Progenitor cell of endocrine pancreas (in vitro differentiated cells): ENCODE measurements around the gene CUEDC1. TPM values are rescaled to one million over a fixed set of nuclear protein-coding genes. Genes with fewer than 3 reads are reported as not detected.

Source experiments
- DNase-seq: peaks from one replicate; pipeline ENCODE4 v3.0.0; 2021; ENCODE audit warnings: low spot score; ENCODE audit not compliant: unreplicated experiment
- H3K27ac Mint-ChIP-seq: 2 replicates; pipeline ENCODE4 v1.8.0; 2021; ENCODE audit warnings: mild to moderate bottlenecking, moderate library complexity, mixed read lengths
- H3K27me3 Mint-ChIP-seq: 2 replicates; pipeline ENCODE4 v1.8.0; 2021; ENCODE audit warnings: mixed read lengths
- H3K36me3 Mint-ChIP-seq: 2 replicates; pipeline ENCODE4 v1.8.0; 2022; ENCODE audit warnings: mixed read lengths; ENCODE audit not compliant: insufficient read depth
- H3K4me1 Mint-ChIP-seq: 2 replicates; pipeline ENCODE4 v1.8.0; 2021; ENCODE audit warnings: low read depth, mixed read lengths
- H3K4me3 Mint-ChIP-seq: 2 replicates; pipeline ENCODE4 v1.8.0; 2021; ENCODE audit warnings: low read depth, mild to moderate bottlenecking, moderate library complexity, mixed read lengths
- H3K9me3 Mint-ChIP-seq: 2 replicates; pipeline ENCODE4 v1.8.0; 2021; ENCODE audit warnings: low read depth, mixed read lengths
- total RNA-seq: library from RNA; stranded (reverse); gene quantifications from 2 replicates; pipeline ENCODE4 v1.2.1, GENCODE V29; 2021
- TF ChIP-seq, protein P1 (sequence below): fragments of 200-600 bp; sonication (generic); IDR thresholded peaks from one replicate; pipeline ENCODE4 v1.5.0; 2021; ENCODE audit warnings: antibody characterized with exemption, mild to moderate bottlenecking; ENCODE audit not compliant: unreplicated experiment

The CUEDC1 gene
- total RNA-seq, 1 donor from 2014 or later: 30.8 TPM

DNA sequence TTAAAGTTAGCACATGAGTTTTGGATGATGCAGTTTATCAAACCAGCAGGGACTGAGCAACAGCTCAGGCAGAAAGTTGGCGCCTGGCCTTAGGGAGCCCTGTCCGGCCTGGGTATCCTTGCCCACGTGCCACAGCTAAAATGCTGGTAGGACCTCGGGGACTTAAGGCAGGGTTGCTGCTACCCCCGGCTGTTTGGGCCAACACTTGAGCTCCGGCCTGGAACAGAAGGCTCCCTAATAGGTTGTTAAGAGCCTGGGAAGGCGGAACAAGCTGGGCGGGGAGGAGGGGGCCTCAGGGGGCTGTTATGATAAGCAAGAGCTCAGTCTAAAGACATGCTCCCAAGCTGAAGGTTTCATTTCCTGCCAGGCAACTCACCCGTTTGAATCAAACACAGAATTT lies 39.7 kb downstream of the CUEDC1 start:
- TF ChIP-seq, protein P1, sequence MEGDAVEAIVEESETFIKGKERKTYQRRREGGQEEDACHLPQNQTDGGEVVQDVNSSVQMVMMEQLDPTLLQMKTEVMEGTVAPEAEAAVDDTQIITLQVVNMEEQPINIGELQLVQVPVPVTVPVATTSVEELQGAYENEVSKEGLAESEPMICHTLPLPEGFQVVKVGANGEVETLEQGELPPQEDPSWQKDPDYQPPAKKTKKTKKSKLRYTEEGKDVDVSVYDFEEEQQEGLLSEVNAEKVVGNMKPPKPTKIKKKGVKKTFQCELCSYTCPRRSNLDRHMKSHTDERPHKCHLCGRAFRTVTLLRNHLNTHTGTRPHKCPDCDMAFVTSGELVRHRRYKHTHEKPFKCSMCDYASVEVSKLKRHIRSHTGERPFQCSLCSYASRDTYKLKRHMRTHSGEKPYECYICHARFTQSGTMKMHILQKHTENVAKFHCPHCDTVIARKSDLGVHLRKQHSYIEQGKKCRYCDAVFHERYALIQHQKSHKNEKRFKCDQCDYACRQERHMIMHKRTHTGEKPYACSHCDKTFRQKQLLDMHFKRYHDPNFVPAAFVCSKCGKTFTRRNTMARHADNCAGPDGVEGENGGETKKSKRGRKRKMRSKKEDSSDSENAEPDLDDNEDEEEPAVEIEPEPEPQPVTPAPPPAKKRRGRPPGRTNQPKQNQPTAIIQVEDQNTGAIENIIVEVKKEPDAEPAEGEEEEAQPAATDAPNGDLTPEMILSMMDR: no peak
- H3K27ac Mint-ChIP-seq: peak overlapping the region; percentile 90
- no peak for DNase-seq
- H3K4me1 Mint-ChIP-seq: peaks cover 55% of the 10 kb centered on the region
- no peaks in the 10 kb centered on the region for H3K9me3 Mint-ChIP-seq
- no peak overlapping the region for H3K4me3 Mint-ChIP-seq
- no peaks in the 10 kb centered on the region for H3K36me3 Mint-ChIP-seq
- H3K27me3 Mint-ChIP-seq: no peaks in the 10 kb centered on the region

DNA sequence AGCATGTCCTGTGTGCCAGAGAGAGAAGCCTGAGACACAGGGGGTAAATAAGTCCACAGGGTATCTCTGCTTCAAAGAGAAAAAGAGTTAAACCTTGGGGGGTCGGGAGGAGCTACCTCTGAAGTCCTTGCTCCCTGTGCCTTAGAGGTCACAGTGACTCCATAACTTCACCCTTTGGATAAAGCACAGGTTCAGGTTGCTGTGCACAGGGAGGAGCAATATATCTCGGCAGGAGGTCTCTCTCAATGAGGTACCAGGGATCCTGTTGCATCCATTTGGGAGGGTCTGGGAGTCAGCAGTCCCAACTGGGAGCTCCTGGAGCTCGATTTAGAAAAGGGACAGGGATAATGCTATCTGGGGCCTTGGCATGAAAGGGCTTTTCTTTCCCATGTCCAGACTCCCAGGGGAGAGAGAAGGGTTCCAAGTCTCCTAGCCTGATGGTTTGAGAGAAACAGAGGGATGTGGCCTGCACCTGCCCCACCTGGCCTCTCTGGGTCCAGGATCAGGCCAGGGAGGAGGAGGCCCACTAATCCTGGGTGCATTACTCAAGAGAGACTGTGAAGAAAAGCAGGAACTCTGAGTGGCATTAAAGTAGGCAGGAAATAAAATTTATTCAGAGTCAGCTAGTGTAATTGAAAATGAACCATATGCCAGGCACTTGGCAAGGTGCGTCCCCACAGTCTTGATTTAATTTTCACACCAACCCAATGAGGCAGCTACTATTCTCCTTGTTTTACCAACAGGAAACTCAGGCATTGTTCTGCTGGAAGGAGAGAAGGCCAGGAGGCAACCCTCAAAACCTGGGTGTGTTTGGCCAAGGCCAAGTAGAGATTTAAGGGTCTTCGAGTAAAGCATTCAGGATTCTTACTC lies 40.7 kb downstream of the CUEDC1 start:
- H3K36me3 Mint-ChIP-seq: no peaks in the 10 kb centered on the region
- H3K4me3 Mint-ChIP-seq: no peak overlapping the region
- peaks cover 58% of the 10 kb centered on the region for H3K4me1 Mint-ChIP-seq
- no peaks in the 10 kb centered on the region for H3K27me3 Mint-ChIP-seq
- peak overlapping the region; percentile 62 for H3K27ac Mint-ChIP-seq
- no peaks in the 10 kb centered on the region for H3K9me3 Mint-ChIP-seq
- no peak for DNase-seq
- TF ChIP-seq, protein P1: no peak

DNA sequence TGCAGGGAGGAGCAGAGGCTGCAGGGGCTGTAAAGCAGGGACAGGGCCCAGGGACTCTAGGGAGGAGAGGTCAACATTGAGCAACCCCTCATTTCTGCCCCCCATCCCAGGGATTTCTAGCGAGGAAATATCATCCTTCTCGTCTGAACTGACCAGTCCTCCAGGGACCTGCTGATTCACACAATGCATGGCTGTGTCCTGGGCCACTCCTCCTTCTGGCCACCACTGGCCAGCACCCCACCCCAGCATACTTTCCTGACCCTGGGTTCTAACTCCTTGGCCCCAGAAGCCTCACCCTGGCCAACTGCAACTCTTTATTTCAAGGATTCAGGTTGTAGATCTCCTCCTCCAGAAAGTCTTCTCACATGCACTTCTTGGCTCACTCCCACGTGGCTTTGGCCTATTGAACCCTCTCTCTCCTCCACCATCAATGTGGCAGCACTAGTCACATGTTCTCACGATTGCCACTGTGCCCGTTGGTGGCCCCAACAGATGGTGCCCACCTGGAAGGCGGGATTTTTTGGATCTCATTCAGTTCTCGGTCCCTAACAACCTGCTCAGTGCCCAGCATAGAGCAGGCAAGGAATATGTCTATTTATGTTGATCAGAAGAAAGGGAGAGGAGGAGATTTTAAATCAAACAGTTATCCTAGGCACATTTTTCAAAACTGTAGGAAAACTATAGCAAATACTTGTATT lies 41.5 kb downstream of the CUEDC1 start:
- H3K4me3 Mint-ChIP-seq: no peak overlapping the region
- H3K9me3 Mint-ChIP-seq: no peaks in the 10 kb centered on the region
- no peak overlapping the region for H3K27ac Mint-ChIP-seq
- TF ChIP-seq, protein P1: no peak
- H3K4me1 Mint-ChIP-seq: peaks cover 60% of the 10 kb centered on the region
- no peaks in the 10 kb centered on the region for H3K27me3 Mint-ChIP-seq
- DNase-seq: no peak
- no peaks in the 10 kb centered on the region for H3K36me3 Mint-ChIP-seq

DNA sequence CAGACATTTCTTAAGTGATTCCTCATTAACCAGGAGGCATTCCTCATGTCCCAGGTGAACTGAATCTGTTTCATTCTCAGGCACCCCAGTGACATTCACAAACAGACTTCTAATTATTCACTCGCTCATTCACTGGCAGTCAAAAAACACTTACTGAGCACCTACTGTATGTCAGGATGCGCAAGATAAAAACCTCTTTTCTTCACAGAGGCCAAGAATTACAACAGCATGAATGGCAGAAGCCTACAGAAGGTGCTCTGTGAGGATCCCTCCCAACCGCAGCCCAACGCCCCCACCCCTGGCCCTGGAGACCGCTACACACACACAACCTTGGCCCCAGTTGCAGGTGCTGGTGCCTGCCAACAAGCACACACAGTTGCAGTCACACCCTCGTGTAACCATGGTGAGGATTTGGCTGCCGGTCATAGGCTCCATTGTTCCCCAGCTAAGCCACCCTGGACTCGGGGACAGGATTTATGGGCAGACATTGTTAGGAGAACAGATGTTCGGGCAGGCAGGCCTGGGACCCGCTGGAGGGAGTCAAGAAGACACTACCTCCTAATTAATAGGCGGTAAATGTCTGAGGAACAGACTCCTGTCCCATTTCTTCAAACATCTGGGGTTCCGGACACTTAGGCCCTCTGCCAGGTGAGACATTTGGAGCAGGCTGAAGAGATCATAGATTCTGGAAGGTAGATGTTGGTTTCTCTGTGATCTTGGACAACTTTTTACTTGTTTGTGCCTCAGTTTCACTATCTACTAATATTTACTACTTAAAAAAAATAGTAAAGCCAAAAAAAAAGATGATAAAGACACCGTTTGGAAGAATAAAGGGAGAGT lies 43.2 kb downstream of the CUEDC1 start:
- peaks cover 52% of the 10 kb centered on the region for H3K4me1 Mint-ChIP-seq
- no peaks in the 10 kb centered on the region for H3K9me3 Mint-ChIP-seq
- H3K36me3 Mint-ChIP-seq: no peaks in the 10 kb centered on the region
- H3K27ac Mint-ChIP-seq: peak overlapping the region; percentile 56
- TF ChIP-seq, protein P1: no peak
- no peak overlapping the region for H3K4me3 Mint-ChIP-seq
- DNase-seq: no peak
- no peaks in the 10 kb centered on the region for H3K27me3 Mint-ChIP-seq
